GM23338 (cell line): ENCODE results near the gene HHATL. TPM values are rescaled to one million over a fixed set of nuclear protein-coding genes. Genes with fewer than 3 reads are reported as not detected.

Experiments used
- ATAC-seq: fragments of 200-7000 bp; cut with Tn5 transposase; 3 replicates; pipeline ENCODE4 v1.9.1; 2020
- DNase-seq: peaks from one replicate; pipeline ENCODE4 v3.0.0-alpha.2; 2015; ENCODE audit warnings: low spot score
- H2AFZ ChIP-seq: fragments of 200-600 bp; sonication (generic); 2 replicates; pipeline ENCODE4 v1.8.0; 2016; ENCODE audit warnings: antibody characterized with exemption, mild to moderate bottlenecking, moderate library complexity
- H3F3A ChIP-seq: fragments of 200-600 bp; sonication (generic); replicated peaks from 2 replicates; pipeline ENCODE4 v1.8.0; 2017; ENCODE audit warnings: antibody characterized with exemption, mixed run types, low read depth
- H3K27ac ChIP-seq: fragments of 200-600 bp; sonication (generic); 2 replicates; pipeline ENCODE4 v1.6.1; 2016; ENCODE audit warnings: low read depth
- H3K27me3 ChIP-seq: fragments of 200-600 bp; sonication (generic); 2 replicates; pipeline ENCODE4 v1.8.0; 2016; ENCODE audit warnings: mild to moderate bottlenecking, mixed run types, moderate library complexity; ENCODE audit not compliant: insufficient read depth
- H3K36me3 ChIP-seq: fragments of 200-600 bp; sonication (generic); 2 replicates; pipeline ENCODE4 v1.8.0; 2016; ENCODE audit warnings: mild to moderate bottlenecking; ENCODE audit not compliant: insufficient read depth
- H3K4me1 ChIP-seq: fragments of 200-600 bp; sonication (generic); 2 replicates; pipeline ENCODE4 v1.8.0; 2016; ENCODE audit warnings: mild to moderate bottlenecking, moderate library complexity; ENCODE audit not compliant: insufficient read depth
- H3K4me2 ChIP-seq: fragments of 200-600 bp; sonication (generic); 2 replicates; pipeline ENCODE4 v1.7.1; 2017; ENCODE audit warnings: mixed run types
- H3K4me3 ChIP-seq: fragments of 200-600 bp; sonication (generic); 2 replicates; pipeline ENCODE4 v1.6.1; 2016; ENCODE audit warnings: mixed run types
- H3K79me2 ChIP-seq: fragments of 200-600 bp; sonication (generic); replicated peaks from 2 replicates; pipeline ENCODE4 v1.8.0; 2017; ENCODE audit warnings: mild to moderate bottlenecking; ENCODE audit not compliant: insufficient read depth
- H3K9me2 ChIP-seq: fragments of 200-600 bp; sonication (generic); 2 replicates; pipeline ENCODE4 v1.8.0; 2017; ENCODE audit not compliant: insufficient read depth
- H4K20me1 ChIP-seq: fragments of 200-600 bp; sonication (generic); replicated peaks from 2 replicates; pipeline ENCODE4 v1.8.0; 2017; ENCODE audit warnings: mild to moderate bottlenecking; ENCODE audit not compliant: insufficient read depth
- H3K27ac Mint-ChIP-seq: 2 replicates; pipeline ENCODE4 v1.8.0; 2020; ENCODE audit warnings: inconsistent platforms, mild to moderate bottlenecking, moderate library complexity, mixed read lengths
- H3K27me3 Mint-ChIP-seq: 3 replicates; pipeline ENCODE4 v1.8.0; 2022; ENCODE audit warnings: low read depth, mild to moderate bottlenecking, moderate library complexity, mixed read lengths, inconsistent platforms; ENCODE audit not compliant: insufficient read depth, poor library complexity
- H3K36me3 Mint-ChIP-seq: 3 replicates; pipeline ENCODE4 v1.8.0; 2021; ENCODE audit warnings: low read depth, mild to moderate bottlenecking, inconsistent platforms, moderate library complexity, mixed read lengths
- H3K4me1 Mint-ChIP-seq: 3 replicates; pipeline ENCODE4 v1.8.0; 2020; ENCODE audit warnings: mild to moderate bottlenecking, inconsistent platforms, mixed read lengths
- H3K4me3 Mint-ChIP-seq: 3 replicates; pipeline ENCODE4 v1.8.0; 2021; ENCODE audit warnings: moderate library complexity, mild to moderate bottlenecking, inconsistent platforms, mixed read lengths
- H3K9me3 Mint-ChIP-seq: 3 replicates; pipeline ENCODE4 v1.8.0; 2020; ENCODE audit warnings: moderate library complexity, mild to moderate bottlenecking, inconsistent platforms, mixed read lengths
- EZH2phosphoT487 ChIP-seq: fragments of 200-600 bp; sonication (generic); IDR thresholded peaks from one replicate; pipeline ENCODE4 v1.8.1; 2018; ENCODE audit warnings: antibody characterized with exemption; ENCODE audit not compliant: unreplicated experiment
- JUNB ChIP-seq: IDR thresholded peaks from one replicate; pipeline ENCODE4 v1.6.1; 2016; ENCODE audit warnings: antibody characterized with exemption; ENCODE audit not compliant: unreplicated experiment
- POLR2AphosphoS5 ChIP-seq: IDR thresholded peaks from 2 replicates; pipeline ENCODE4 v1.6.1; 2016; ENCODE audit warnings: antibody characterized with exemption, low read depth
- ZNF331 ChIP-seq: fragments of 250-450 bp; sonication (Bioruptor Pico); IDR thresholded peaks from 2 replicates; pipeline ENCODE4 v1.5.0; 2020; ENCODE audit warnings: low read depth, mild to moderate bottlenecking, moderate library complexity
- polyA plus RNA-seq: library from polyadenylated mRNA; unstranded; fragments of >200 nt; fragmentation: Nextera tagmentation; extraction: Ambion mirVana; gene quantifications from 2 replicates; pipeline ENCODE4 v1.2.1, GENCODE V29; 2016
- total RNA-seq: library from RNA; depleted of rRNA; stranded (reverse); fragments of >200 nt; shearing (Covaris generic); gene quantifications from 2 replicates; pipeline ENCODE4 v1.2.3, GENCODE V29; 2014
- TF ChIP-seq, protein P1 (sequence below): fragments of 250-450 bp; sonication (Bioruptor Pico); IDR thresholded peaks from 2 replicates; pipeline ENCODE4 v1.5.0; 2020; ENCODE audit warnings: mild to moderate bottlenecking, moderate library complexity
- TF ChIP-seq, protein P2 (sequence below): IDR thresholded peaks from 2 replicates; pipeline ENCODE4 v1.6.1; 2016; ENCODE audit warnings: antibody characterized with exemption

HHATL gene
- total and polyA plus RNA-seq, 2 experiments from 2014 or later: not detected

DNA sequence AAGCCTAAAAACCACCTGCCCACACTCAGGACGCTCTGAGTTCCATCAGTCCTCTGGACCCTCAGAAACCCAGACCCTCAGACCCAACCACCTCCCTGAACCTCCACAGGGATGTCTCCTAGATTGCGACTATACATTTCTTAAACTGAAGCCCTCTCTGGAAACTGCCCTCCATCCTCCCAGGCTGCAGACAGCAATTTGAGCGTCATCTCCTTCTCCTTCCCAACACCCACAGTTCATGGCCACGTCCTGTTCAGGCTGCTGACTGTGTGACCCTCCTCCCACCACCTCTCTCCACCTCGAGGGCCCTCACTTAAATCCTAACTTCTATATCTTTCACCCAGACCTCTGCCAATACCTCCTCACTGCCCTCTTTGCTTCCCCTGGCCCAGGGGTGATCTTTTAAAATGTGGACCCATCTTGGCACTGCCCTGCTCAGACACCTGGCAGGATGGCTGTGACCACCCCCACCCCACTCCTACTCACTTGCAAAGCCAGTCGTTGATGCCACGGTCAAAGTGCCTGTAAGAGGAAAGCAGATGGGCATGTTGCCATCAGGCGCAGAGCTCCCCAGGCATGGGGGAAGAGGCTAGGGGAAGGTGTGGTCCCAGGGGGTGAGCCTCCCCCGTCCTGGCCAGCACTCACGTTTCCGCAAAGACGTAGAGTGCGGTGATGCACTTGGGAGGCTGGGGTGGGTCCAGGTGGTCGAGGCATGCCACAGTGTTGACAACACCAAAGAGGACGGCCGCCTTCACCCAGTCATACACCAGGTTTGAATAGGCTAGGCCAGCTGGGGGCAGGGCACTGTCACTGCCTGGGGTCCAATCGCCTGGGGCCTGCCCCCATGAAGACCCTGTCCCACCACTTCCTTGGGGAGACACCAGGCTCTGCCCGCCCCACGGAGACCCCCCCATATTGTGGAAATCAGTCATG lies 6.0 kb downstream of the HHATL start:
- Histone ChIP-seq H3F3A (no peaks in the 10 kb centered on the region), H3K27me3 (no peaks in the 10 kb centered on the region), H3K4me2 (no peak overlapping the region), H2AFZ (no peak overlapping the region), H3K27ac (no peak overlapping the region), H3K9me2 (no peaks in the 10 kb centered on the region), H3K36me3 (no peaks in the 10 kb centered on the region), H4K20me1 (no peaks in the 10 kb centered on the region), H3K79me2 (no peaks in the 10 kb centered on the region), H3K4me3 (no peak overlapping the region), H3K4me1 (no peaks in the 10 kb centered on the region)
- Mint-ChIP-seq H3K4me1 (peaks cover 5% of the 10 kb centered on the region; the same call in 2 of the 3 replicates), H3K27ac (no peak overlapping the region), H3K4me3 (no peak overlapping the region), H3K9me3 (no peaks in the 10 kb centered on the region), H3K27me3 (no peaks in the 10 kb centered on the region), H3K36me3 (no peaks in the 10 kb centered on the region)
- TF ChIP-seq, protein P1, sequence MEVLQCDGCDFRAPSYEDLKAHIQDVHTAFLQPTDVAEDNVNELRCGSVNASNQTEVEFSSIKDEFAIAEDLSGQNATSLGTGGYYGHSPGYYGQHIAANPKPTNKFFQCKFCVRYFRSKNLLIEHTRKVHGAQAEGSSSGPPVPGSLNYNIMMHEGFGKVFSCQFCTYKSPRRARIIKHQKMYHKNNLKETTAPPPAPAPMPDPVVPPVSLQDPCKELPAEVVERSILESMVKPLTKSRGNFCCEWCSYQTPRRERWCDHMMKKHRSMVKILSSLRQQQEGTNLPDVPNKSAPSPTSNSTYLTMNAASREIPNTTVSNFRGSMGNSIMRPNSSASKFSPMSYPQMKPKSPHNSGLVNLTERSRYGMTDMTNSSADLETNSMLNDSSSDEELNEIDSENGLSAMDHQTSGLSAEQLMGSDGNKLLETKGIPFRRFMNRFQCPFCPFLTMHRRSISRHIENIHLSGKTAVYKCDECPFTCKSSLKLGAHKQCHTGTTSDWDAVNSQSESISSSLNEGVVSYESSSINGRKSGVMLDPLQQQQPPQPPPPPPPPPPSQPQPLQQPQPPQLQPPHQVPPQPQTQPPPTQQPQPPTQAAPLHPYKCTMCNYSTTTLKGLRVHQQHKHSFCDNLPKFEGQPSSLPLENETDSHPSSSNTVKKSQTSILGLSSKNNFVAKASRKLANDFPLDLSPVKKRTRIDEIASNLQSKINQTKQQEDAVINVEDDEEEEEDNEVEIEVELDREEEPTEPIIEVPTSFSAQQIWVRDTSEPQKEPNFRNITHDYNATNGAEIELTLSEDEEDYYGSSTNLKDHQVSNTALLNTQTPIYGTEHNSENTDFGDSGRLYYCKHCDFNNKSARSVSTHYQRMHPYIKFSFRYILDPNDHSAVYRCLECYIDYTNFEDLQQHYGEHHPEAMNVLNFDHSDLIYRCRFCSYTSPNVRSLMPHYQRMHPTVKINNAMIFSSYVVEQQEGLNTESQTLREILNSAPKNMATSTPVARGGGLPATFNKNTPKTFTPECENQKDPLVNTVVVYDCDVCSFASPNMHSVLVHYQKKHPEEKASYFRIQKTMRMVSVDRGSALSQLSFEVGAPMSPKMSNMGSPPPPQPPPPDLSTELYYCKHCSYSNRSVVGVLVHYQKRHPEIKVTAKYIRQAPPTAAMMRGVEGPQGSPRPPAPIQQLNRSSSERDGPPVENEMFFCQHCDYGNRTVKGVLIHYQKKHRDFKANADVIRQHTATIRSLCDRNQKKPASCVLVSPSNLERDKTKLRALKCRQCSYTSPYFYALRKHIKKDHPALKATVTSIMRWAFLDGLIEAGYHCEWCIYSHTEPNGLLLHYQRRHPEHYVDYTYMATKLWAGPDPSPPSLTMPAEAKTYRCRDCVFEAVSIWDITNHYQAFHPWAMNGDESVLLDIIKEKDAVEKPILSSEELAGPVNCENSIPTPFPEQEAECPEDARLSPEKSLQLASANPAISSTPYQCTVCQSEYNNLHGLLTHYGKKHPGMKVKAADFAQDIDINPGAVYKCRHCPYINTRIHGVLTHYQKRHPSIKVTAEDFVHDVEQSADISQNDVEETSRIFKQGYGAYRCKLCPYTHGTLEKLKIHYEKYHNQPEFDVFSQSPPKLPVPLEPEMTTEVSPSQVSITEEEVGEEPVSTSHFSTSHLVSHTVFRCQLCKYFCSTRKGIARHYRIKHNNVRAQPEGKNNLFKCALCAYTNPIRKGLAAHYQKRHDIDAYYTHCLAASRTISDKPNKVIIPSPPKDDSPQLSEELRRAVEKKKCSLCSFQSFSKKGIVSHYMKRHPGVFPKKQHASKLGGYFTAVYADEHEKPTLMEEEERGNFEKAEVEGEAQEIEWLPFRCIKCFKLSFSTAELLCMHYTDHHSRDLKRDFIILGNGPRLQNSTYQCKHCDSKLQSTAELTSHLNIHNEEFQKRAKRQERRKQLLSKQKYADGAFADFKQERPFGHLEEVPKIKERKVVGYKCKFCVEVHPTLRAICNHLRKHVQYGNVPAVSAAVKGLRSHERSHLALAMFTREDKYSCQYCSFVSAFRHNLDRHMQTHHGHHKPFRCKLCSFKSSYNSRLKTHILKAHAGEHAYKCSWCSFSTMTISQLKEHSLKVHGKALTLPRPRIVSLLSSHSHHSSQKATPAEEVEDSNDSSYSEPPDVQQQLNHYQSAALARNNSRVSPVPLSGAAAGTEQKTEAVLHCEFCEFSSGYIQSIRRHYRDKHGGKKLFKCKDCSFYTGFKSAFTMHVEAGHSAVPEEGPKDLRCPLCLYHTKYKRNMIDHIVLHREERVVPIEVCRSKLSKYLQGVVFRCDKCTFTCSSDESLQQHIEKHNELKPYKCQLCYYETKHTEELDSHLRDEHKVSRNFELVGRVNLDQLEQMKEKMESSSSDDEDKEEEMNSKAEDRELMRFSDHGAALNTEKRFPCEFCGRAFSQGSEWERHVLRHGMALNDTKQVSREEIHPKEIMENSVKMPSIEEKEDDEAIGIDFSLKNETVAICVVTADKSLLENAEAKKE: no peak
- TF ChIP-seq, protein P2, sequence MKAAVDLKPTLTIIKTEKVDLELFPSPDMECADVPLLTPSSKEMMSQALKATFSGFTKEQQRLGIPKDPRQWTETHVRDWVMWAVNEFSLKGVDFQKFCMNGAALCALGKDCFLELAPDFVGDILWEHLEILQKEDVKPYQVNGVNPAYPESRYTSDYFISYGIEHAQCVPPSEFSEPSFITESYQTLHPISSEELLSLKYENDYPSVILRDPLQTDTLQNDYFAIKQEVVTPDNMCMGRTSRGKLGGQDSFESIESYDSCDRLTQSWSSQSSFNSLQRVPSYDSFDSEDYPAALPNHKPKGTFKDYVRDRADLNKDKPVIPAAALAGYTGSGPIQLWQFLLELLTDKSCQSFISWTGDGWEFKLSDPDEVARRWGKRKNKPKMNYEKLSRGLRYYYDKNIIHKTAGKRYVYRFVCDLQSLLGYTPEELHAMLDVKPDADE: no peak
- TF ChIP-seq ZNF331 (CRISPR knock-in tag) (no peak), JUNB (no peak), POLR2AphosphoS5 (no peak), EZH2phosphoT487 (no peak)
- no peak for ATAC-seq
- no peak for DNase-seq
